IPS-18c (cell line): ENCODE measurements around the gene ZNF486.
"Not testable (repeated sequence)": the region's sequence is repeated elsewhere in the genome, so short reads cannot be mapped to it uniquely, and the experiment has no call there.

Experiments
- H3K4me3 ChIP-seq: 2 replicates; pipeline ENCODE4 v1.7.0; 2013; ENCODE audit warnings: low read depth, mild to moderate bottlenecking, low read length, moderate library complexity; ENCODE audit not compliant: insufficient read depth
- H3K9me3 ChIP-seq: one replicate; pipeline ENCODE4 v1.6.1; 2013; ENCODE audit warnings: mild to moderate bottlenecking, low read length, moderate library complexity; ENCODE audit not compliant: control insufficient read depth, insufficient read depth

ZNF486 gene

DNA sequence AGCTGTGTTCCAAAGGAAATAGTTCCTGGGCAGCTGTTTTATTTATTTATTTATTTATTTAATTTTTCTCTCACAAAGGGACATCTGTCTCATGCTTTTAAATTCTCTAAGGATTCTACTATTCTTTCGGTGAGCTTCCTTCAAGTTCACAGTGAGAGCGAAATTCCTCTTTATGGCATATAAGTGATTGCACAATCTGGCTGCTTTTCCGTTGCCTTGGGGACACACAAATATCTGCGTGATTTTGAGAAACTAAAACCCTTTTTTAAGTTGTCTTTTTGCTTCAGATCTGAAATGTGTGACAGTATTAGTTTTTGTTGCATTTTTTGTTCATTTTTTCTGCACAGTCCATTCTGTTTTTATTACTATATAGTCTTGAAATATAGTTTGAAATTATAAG lies 19.2 kb downstream of the ZNF486 start:
- no peak overlapping the region for H3K4me3 ChIP-seq
- no peaks in the 10 kb centered on the region for H3K9me3 ChIP-seq

DNA sequence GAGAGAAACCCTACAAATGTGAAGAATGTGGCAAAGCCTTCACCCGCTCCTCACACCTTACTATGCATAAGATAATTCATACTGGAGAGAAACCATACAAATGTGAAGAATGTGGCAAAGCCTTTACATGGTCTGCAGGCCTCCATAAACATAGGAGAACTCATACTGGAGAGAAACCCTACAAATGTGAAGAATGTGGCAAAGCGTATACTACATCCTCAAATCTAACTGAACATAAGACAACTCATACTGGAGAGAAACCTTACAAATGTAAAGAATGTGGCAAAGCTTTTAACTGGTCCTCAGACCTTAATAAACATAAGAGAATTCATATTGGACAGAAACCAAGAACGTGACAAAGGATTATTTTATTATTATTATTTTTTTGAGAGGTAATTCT lies 30.7 kb downstream of the ZNF486 start:
- H3K9me3 ChIP-seq, result peaks cover 6% of the 10 kb centered on the region
- H3K4me3 ChIP-seq, result no peak overlapping the region

DNA sequence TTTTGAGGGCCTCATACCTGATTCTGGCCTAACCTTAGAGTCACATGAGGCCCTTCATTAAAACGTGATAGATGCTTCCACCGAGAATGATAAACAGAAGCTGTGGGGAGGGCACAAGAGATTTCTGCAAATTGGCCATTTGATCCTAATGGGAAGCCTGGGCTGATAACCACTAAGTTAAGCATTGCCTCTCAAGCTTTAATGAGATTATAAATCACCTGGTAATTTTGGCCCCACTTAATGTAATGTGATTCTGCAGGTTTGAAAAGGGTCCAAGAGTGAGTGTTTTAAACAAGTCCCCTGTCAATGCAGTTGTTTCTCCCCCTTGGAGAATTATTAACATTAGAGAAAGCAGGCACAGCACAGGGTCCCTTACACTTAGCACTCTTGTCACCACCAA lies 42.0 kb downstream of the ZNF486 start:
- no peaks in the 10 kb centered on the region for H3K9me3 ChIP-seq

DNA sequence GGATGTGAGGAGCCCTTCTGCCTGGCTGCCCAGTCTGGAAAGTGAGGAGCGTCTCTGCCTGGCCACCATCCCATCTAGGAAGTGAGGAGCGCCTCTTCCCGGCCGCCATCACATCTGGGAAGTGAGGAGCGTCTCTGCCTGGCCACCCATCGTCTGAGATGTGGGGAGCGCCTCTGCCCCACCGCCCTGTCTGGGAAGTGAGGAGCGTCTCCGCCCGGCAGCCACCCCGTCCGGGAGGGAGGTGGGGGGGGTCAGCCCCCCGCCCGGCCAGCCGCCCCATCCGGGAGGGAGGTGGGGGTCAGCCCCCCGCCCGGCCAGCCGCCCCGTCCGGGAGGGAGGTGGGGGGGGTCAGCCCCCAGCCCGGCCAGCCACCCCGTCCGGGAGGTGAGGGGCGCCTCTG lies 47.4 kb downstream of the ZNF486 start:
- not testable (repeated sequence) for H3K4me3 ChIP-seq, H3K9me3 ChIP-seq

More for the DNA sequence above, 42.0 kb downstream of the ZNF486 start:
- no peak overlapping the region for H3K4me3 ChIP-seq

DNA sequence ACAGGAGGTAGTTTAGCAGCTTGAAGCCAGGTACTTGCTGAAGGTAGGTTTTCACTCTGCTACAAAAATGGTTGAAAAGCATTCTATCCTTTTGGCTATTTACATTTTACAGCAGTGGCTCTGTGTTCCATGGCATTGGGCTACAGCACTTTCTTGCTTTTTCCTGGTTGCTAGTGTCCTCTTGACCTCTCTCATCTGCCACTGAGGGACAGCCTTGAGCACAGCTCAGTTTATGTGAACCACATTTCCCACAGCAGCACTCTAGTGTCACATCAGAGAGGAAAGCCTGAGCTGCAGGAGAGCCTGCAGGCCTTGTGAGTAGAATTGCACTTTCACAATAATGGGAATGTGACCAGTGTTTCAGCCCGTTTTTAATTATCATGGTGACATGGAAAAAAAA lies 54.6 kb downstream of the ZNF486 start:
- not testable (repeated sequence) for H3K9me3 ChIP-seq

DNA sequence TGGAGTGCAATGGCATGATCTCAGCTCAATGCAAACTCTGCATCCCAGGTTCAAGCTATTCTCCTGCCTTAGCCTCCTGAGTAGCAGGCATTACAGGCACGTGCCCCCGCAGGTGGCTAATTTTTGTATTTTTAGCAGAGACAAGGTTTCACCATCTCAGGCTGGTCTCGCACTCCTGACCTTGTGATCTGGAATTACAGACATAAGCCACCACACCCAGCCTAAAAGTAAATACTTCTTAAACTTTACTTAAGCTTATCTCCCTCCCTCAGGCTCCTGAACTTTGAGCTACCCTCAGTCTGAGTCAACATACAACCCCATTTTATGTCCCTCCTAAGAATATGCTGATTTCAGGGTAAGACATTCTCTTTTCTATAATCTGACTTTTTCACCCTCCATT lies 66.1 kb downstream of the ZNF486 start:
- H3K9me3 ChIP-seq, result peaks cover 4% of the 10 kb centered on the region
- H3K4me3 ChIP-seq, result no peak overlapping the region

More for the DNA sequence above, 54.6 kb downstream of the ZNF486 start:
- not testable (repeated sequence) for H3K4me3 ChIP-seq

DNA sequence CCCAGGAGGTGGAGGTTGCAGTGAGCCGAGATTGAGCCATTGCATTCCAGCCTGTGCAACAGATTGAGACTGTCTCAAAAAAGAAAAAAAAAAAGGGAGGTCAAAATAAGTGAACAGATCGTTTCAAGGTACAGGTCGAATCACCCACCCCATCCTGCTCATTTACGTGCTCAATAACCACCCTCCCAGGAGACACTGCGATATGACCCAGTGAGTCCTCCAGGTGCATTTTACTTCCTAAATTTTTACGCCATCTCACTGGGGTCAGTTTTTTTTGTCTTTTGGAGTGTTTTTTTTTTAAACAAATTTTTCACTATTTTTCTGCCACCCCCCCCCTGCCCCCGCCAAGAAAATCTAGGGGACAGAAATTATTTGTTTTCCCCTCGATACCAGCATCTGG lies 68.1 kb downstream of the ZNF486 start:
- Histone ChIP-seq H3K4me3 (no peak overlapping the region), H3K9me3 (peaks cover 4% of the 10 kb centered on the region)

DNA sequence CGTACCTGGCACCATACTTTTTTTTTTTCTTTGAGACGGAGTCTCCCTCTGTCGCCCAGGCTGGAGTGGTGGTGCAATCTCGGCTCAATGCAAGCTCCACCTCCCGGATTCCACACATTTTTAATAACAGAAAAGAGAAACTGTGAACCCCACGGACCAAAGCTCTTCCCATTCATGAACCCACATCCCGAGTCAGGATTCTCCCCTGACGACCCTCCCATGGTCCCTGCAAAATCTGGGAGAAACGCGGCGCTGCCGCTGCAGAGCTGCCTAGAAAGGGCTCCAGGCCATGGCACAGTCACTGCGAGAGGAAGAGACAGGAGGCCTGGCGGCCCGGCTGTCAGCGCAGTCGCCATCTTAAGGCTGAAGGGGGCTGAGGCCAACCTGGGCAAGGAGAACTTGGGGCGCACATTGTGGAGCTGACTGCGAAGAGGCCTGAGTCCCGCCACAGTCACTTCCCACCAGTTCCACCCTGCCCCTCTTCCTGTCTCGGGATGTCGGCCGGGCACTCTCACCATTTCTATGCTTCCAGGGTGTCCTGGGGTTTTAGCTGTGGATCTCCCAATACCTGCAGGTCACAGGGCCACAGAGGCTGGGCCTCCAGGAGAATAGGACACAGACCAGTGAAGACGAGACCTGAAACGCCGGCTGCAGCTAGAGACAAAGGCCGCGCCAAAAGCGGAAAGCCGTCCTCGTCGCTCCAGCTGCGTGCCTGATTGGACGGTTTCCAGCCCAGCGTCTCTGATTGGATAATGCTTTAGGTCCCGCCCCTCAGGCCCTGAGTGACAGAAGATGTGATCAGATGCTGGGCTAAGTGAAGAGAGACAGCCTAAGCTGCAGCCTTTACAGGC lies 71.0 kb downstream of the ZNF486 start:
- Histone ChIP-seq H3K9me3 (peaks cover 4% of the 10 kb centered on the region), H3K4me3 (peak overlapping the region; percentile 75)

DNA sequence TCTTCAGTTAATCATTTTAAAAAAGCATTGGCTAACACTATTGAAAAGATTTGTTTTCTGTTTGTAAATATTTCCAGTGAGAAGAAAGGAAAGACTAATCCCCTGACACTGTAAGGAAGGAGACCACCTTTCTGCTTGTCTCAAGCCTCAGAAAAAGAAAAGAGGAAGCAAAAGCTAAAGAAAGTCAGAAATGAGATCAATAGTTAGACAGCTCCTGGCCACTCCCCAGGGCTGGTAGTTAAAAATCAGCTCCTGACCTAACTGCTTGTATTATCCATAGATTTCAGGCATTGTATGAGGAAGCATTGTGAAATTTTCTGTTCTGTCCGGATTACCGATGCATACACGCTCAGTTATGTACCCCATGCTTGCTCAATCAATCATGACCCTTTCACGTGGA lies 76.6 kb downstream of the ZNF486 start:
- H3K4me3 ChIP-seq, result no peak overlapping the region

DNA sequence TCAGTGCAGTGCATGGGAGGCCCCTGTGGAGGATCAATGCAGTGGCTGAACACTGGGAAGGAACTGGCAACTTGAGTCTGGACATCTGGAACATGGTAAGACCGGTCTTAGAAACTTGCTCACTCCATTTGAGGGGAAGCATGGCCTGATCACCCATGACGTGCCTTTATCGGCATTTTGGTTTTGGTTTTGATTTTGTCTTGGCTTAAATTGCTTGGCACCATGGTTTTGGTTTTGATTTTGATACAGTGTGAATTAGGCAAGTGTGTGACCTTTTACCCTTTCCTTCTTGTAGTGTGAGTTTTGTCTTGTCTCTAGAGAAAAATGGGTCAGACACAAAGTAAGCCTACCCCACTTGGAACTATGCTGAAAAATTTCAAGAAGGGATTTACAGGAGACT lies 77.3 kb downstream of the ZNF486 start:
- Histone ChIP-seq H3K9me3 (no peaks in the 10 kb centered on the region), H3K4me3 (no peak overlapping the region)

More for the DNA sequence above, 76.6 kb downstream of the ZNF486 start:
- no peaks in the 10 kb centered on the region for H3K9me3 ChIP-seq

DNA sequence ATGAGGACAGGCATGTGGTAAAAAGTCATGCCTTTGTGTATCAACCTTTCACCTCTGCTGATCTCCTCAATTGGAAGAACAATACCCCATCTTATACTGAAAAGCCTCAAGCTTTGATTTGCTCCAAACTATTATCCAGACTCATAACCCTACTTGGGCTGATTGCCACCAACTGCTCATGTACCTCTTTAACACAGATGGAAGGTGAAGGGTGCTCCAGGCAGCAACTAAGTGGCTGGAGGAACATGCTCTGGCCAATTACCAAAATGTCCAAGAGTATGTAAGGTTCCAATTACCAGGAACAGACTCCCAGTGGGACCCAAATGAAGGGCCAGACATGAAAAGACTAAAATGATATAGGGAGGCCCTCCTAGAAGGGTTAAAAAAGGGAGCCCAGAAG lies 78.3 kb downstream of the ZNF486 start:
- Histone ChIP-seq H3K9me3 (no peaks in the 10 kb centered on the region), H3K4me3 (no peak overlapping the region)

DNA sequence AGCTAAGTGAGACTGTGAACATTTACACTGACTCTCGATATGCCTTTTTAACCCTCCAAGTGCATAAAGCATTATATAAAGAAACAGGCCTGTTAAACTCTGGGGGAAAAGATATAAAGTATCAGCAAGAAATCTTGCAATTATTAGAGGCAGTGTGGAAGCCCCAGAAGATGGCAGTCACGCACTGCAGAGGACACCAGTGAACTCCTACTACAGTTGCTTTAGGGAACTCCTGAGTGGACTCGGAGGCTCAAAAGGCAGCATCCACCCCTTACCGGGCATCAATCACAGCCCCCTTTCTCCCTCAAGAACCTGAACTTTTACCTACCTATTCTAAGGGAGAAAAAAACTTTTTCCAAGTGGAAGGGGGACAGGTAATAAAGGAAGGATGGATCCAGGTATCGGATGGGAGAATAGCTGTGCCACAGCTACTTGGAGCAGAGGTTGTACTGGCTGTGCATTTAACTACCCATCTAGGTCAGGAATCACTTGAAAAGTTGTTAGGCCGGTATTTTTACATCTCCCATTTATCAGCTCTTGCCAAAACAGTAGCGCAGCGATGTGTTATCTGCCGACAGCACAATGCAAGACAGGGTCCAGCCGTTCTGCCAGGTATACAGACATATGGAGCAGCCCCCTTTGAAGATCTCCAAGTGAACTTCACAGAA lies 80.1 kb downstream of the ZNF486 start:
- H3K4me3 ChIP-seq, result no peak overlapping the region
- H3K9me3 ChIP-seq, result no peaks in the 10 kb centered on the region

DNA sequence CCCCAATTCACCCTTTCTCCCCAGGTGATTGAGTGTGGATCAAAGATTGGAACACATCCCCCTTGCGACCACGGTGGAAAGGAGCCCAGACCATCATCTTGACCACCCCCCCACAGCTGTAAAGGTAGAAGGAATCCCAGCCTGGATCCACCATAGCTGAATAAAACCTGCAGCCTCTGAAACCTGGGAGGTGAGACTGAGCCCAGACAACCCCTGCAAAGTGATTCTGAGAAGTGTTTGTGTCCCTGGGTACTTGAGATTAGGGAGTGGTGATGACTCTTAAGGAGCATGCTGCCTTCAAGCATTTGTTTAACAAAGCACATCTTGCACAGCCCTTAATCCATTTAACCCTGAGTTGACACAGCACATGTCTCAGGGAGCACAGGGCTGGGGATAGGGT lies 81.2 kb downstream of the ZNF486 start:
- H3K9me3 ChIP-seq, result not testable (repeated sequence)

More for the DNA sequence above, 81.2 kb downstream of the ZNF486 start:
- not testable (repeated sequence) for H3K4me3 ChIP-seq
